Activated CD4-positive, alpha-beta T cell treated with anti-CD3 and anti-CD28 coated beads for 48 hours (primary cell): ENCODE results near the gene TRIM62.
"Not testable (repeated sequence)": the region's sequence is repeated elsewhere in the genome, so short reads cannot be mapped to it uniquely, and the experiment has no call there.

Experiments used
- DNase-seq: peaks from one replicate; pipeline ENCODE4 v3.0.0-alpha.2; 2020

TRIM62 gene

GRCh38 chr1:33157131-33157530 lies 24.7 kb downstream of the TRIM62 start:
- no peak for DNase-seq

- DNase-seq = no peak
Measured at GRCh38 chr1:33155877-33156538, 25.8 kb downstream of the TRIM62 start.

- DNase-seq = no peak
Measured at GRCh38 chr1:33153650-33154049, 28.2 kb downstream of the TRIM62 start.

- no peak for DNase-seq
Measured at GRCh38 chr1:33152685-33153432, 29.0 kb downstream of the TRIM62 start.

GRCh38 chr1:33151116-33151515 lies 30.7 kb downstream of the TRIM62 start:
- no peak for DNase-seq

- DNase-seq = no peak
Measured at GRCh38 chr1:33150522-33150921, 31.3 kb downstream of the TRIM62 start.

- DNase-seq = no peak
Measured at GRCh38 chr1:33149453-33150190, 32.2 kb downstream of the TRIM62 start.

GRCh38 chr1:33148615-33149014 lies 33.2 kb downstream of the TRIM62 start:
- no peak for DNase-seq

- DNase-seq = no peak
Measured at GRCh38 chr1:33147997-33148314, 33.9 kb downstream of the TRIM62 start.

GRCh38 chr1:33147275-33147996 lies 34.4 kb downstream of the TRIM62 start:
- DNase-seq = no peak

GRCh38 chr1:33146003-33146402 lies 35.8 kb downstream of the TRIM62 start:
- no peak for DNase-seq

GRCh38 chr1:33143698-33144097 lies 38.1 kb downstream of the TRIM62 start:
- DNase-seq = no peak

GRCh38 chr1:33143176-33143575 lies 38.7 kb downstream of the TRIM62 start:
- DNase-seq = no peak

- no peak for DNase-seq
Measured at GRCh38 chr1:33142483-33143064, 39.3 kb downstream of the TRIM62 start.

GRCh38 chr1:33141781-33142180 lies 40.1 kb downstream of the TRIM62 start:
- DNase-seq = no peak

- no peak for DNase-seq
Measured at GRCh38 chr1:33141216-33141615, 40.6 kb downstream of the TRIM62 start.

- DNase-seq = no peak
Measured at GRCh38 chr1:33140153-33141149, 41.4 kb downstream of the TRIM62 start.

- peak; percentile 53 for DNase-seq
Measured at GRCh38 chr1:33137800-33138199, 44.0 kb downstream of the TRIM62 start.

- DNase-seq = not testable (repeated sequence)
Measured at GRCh38 chr1:33136041-33136440, 45.8 kb downstream of the TRIM62 start.

GRCh38 chr1:33133478-33134105 lies 48.3 kb downstream of the TRIM62 start:
- no peak for DNase-seq

GRCh38 chr1:33132549-33132948 lies 49.3 kb downstream of the TRIM62 start:
- peak; percentile 21 for DNase-seq
